Panc1 (cell line): ENCODE data around the gene PIK3R6.

Experiments
- CTCF ChIP-seq: fragments of 450-650 bp; IDR thresholded peaks from 2 replicates; pipeline ENCODE4 v1.5.1; 2017; ENCODE audit warnings: mild to moderate bottlenecking
- POLR2AphosphoS5 ChIP-seq: IDR thresholded peaks from 2 replicates; pipeline ENCODE4 v1.6.1; 2012; ENCODE audit warnings: mild to moderate bottlenecking, low read depth, low read length, moderate library complexity
- REST ChIP-seq, 2 experiments: IDR thresholded peaks; 2 replicates each; pipeline ENCODE4 v1.6.1; 2011 to 2012; ENCODE audit warnings: low read depth in 2 of 2, control low read depth in 1 of 2, low read length in 1 of 2, mild to moderate bottlenecking in 1 of 2, moderate library complexity in 1 of 2; ENCODE audit not compliant: insufficient read depth in 1 of 2
- SIN3A ChIP-seq: IDR thresholded peaks from 2 replicates; pipeline ENCODE4 v1.6.1; 2012; ENCODE audit warnings: low read depth, mild to moderate bottlenecking, low read length, moderate library complexity, borderline replicate concordance; ENCODE audit not compliant: insufficient read depth

- TF ChIP-seq CTCF (no peak), POLR2AphosphoS5 (no peak), SIN3A (no peak), REST (IDR thresholded peaks at IDR 0.05; ENCODE audit: insufficient read depth in 1 of 2, low read depth in 2 of 2, low read length in 1 of 2) (no peak)
These were observed 1.7 kb downstream of the PIK3R6 start for GRCh38 chr17:8865811-8866210.
